WERI-Rb-1 (cell line): ENCODE measurements around the gene TAC4.

Experiments
- DNase-seq: peaks from one replicate; pipeline ENCODE4 v3.0.0-alpha.2; 2020
- H3K27ac ChIP-seq: fragments of 250-450 bp; sonication (Bioruptor Pico); 2 replicates; pipeline ENCODE4 v1.5.1; 2020; ENCODE audit warnings: mild to moderate bottlenecking, moderate library complexity
- H3K27me3 ChIP-seq: fragments of 250-450 bp; sonication (Bioruptor Pico); 2 replicates; pipeline ENCODE4 v1.5.1; 2021; ENCODE audit warnings: mild to moderate bottlenecking, low read depth, moderate library complexity; ENCODE audit not compliant: insufficient read depth, severe bottlenecking
- H3K36me3 ChIP-seq: fragments of 250-450 bp; sonication (Bioruptor Pico); 2 replicates; pipeline ENCODE4 v1.5.1; 2020; ENCODE audit warnings: mild to moderate bottlenecking, moderate library complexity
- H3K4me3 ChIP-seq: 2 replicates; pipeline ENCODE4 v1.5.1; 2011; ENCODE audit warnings: low read depth, mild to moderate bottlenecking, control low read depth, low read length
- H3K9me3 ChIP-seq: fragments of 250-450 bp; sonication (Bioruptor Pico); 2 replicates; pipeline ENCODE4 v1.5.1; 2021; ENCODE audit warnings: mild to moderate bottlenecking, moderate library complexity; ENCODE audit not compliant: severe bottlenecking
- CTCF ChIP-seq: IDR thresholded peaks from 2 replicates; pipeline ENCODE4 v1.5.1; 2011; ENCODE audit warnings: low read depth, mild to moderate bottlenecking, control low read depth, inconsistent platforms, low read length

Gene TAC4

GRCh38 chr17:49798738-49799137 lies 49.1 kb downstream of the TAC4 start:
- H3K9me3 ChIP-seq, result no peaks in the 10 kb centered on the region
- peaks cover 90% of the 10 kb centered on the region for H3K36me3 ChIP-seq
- no peak overlapping the region for H3K4me3 ChIP-seq
- no peak for DNase-seq
- TF ChIP-seq CTCF, result no peak
- no peaks in the 10 kb centered on the region for H3K27me3 ChIP-seq
- no peak overlapping the region for H3K27ac ChIP-seq

- Histone ChIP-seq H3K27ac (no peak overlapping the region), H3K4me3 (no peak overlapping the region), H3K27me3 (no peaks in the 10 kb centered on the region), H3K36me3 (peaks cover 91% of the 10 kb centered on the region), H3K9me3 (no peaks in the 10 kb centered on the region)
- DNase-seq, result no peak
- TF ChIP-seq CTCF, result no peak
Observed at GRCh38 chr17:49798182-49798581, 49.7 kb downstream of the TAC4 start.

GRCh38 chr17:49795372-49795771 lies 52.5 kb downstream of the TAC4 start:
- no peak for DNase-seq
- Histone ChIP-seq H3K27ac (no peak overlapping the region), H3K36me3 (peaks cover 95% of the 10 kb centered on the region), H3K4me3 (no peak overlapping the region), H3K9me3 (no peaks in the 10 kb centered on the region), H3K27me3 (no peaks in the 10 kb centered on the region)
- no peak for TF ChIP-seq CTCF

- no peaks in the 10 kb centered on the region for H3K27me3 ChIP-seq
- no peak overlapping the region for H3K4me3 ChIP-seq
- peaks cover 90% of the 10 kb centered on the region for H3K36me3 ChIP-seq
Observed at GRCh38 chr17:49793309-49793708, 54.6 kb downstream of the TAC4 start.

GRCh38 chr17:49789243-49789578 lies 58.7 kb downstream of the TAC4 start:
- TF ChIP-seq CTCF, result no peak
- DNase-seq, result no peak
- peaks cover 5% of the 10 kb centered on the region for H3K9me3 ChIP-seq
- no peak overlapping the region for H3K27ac ChIP-seq
- no peaks in the 10 kb centered on the region for H3K27me3 ChIP-seq
- H3K36me3 ChIP-seq, result peaks cover 53% of the 10 kb centered on the region
- H3K4me3 ChIP-seq, result peak overlapping the region; percentile 45

More at GRCh38 chr17:49793309-49793708, 54.6 kb downstream of the TAC4 start:
- Histone ChIP-seq H3K27ac (no peak overlapping the region), H3K9me3 (no peaks in the 10 kb centered on the region)
- no peak for TF ChIP-seq CTCF
- DNase-seq, result no peak

- Histone ChIP-seq H3K9me3 (peaks cover 5% of the 10 kb centered on the region), H3K27me3 (no peaks in the 10 kb centered on the region), H3K27ac (peak within 1 kb of the TSS; percentile 99), H3K36me3 (peaks cover 47% of the 10 kb centered on the region), H3K4me3 (peak within 1 kb of the TSS; percentile 92)
- TF ChIP-seq CTCF, result no peak
- DNase-seq, result peak; percentile 100
Observed at GRCh38 chr17:49788478-49789242, 59.2 kb downstream of the TAC4 start, which contains the start of gene KAT7. TSS of gene KAT7 (plus strand) at chr17:49788681. CDS start at chr17:49788835, 154 bp downstream.
